GM23248 (cell line): ENCODE results near the gene SLC15A1.

Experiments used
- EZH2 ChIP-seq: fragments of 200-600 bp; sonication (generic); IDR thresholded peaks from 2 replicates; pipeline ENCODE4 v1.6.1; 2018; ENCODE audit warnings: antibody characterized with exemption, mild to moderate bottlenecking; ENCODE audit not compliant: insufficient read depth, poor library complexity, severe bottlenecking
- EZH2phosphoT487 ChIP-seq: fragments of 200-600 bp; sonication (generic); IDR thresholded peaks from 2 replicates; pipeline ENCODE4 v1.6.1; 2018; ENCODE audit warnings: antibody characterized with exemption, moderate library complexity, mild to moderate bottlenecking, low read depth; ENCODE audit not compliant: insufficient read depth

- no peak for TF ChIP-seq EZH2
- TF ChIP-seq EZH2phosphoT487: no peak
These were observed 87.4 kb downstream of the SLC15A1 start for GRCh38 chr13:98664924-98665637.
